Left lung (tissue), 10 donors: Measurements from ENCODE around the gene ADCY4. TPM values are rescaled to one million over a fixed set of nuclear protein-coding genes. Genes with fewer than 3 reads are reported as not detected.

Experiments
- ATAC-seq: fragments of 200-7000 bp; cut with Tn5 transposase; one replicate; pipeline ENCODE4 v1.9.1; 2020; ENCODE audit warnings: moderate library complexity
- DNase-seq, 4 donors: peaks; one replicate each; pipeline ENCODE4 v3.0.0-alpha.2; 2013 to 2020
- H3K27ac ChIP-seq, 2 donors: fragments of 200-600 bp; sonication (generic) in 1 of 2; one replicate each; pipeline versions ENCODE4 v1.5.0 to v1.8.0; 2020 to 2021
- H3K27me3 ChIP-seq, 2 donors: fragments of 200-600 bp; sonication (generic) in 1 of 2; one replicate each; pipeline versions ENCODE4 v1.5.0 to v1.8.0; 2020 to 2021
- H3K36me3 ChIP-seq, 2 donors: fragments of 200-600 bp; sonication (generic) in 1 of 2; one replicate each; pipeline versions ENCODE4 v1.5.0 to v1.8.0; 2020 to 2021
- H3K4me1 ChIP-seq, 2 donors: fragments of 200-600 bp; one replicate each; pipeline ENCODE4 v1.8.0; 2021
- H3K4me3 ChIP-seq, 2 donors: fragments of 200-600 bp; sonication (generic) in 1 of 2; one replicate each; pipeline versions ENCODE4 v1.5.0 to v1.8.0; 2020 to 2021; ENCODE audit warnings: mild to moderate bottlenecking in 1 of 2
- H3K9me3 ChIP-seq, 2 donors: fragments of 200-600 bp; sonication (generic) in 1 of 2; one replicate each; pipeline versions ENCODE4 v1.5.0 to v1.8.0; 2020 to 2021
- intact Hi-C, 2 donors: fragments of 100-400 bp; cut with DNase I; formaldehyde crosslinking; loops; one replicate each; pipeline versions ENCODE4 v1.11.2 to v1.14.2; 2022
- polyA plus RNA-seq, 6 donors: library from polyadenylated mRNA; unstranded; fragments of 120-200 nt; gene quantifications; one replicate each; pipeline ENCODE4 v1.2.1, GENCODE V29; 2013; ENCODE audit not compliant: insufficient read length in 6 of 6
- total RNA-seq, 2 donors: library from RNA; stranded (reverse); fragmentation: NEBNext Ultra II Directional; extraction: Animal tissue kit (Norgen Biotek cat#: 25700); gene quantifications; one replicate each; pipeline ENCODE4 v1.2.1, GENCODE V29; 2021
- TF ChIP-seq, protein P1 (sequence below), 2 donors: fragments of 200-600 bp; sonication (generic) in 1 of 2; IDR thresholded peaks; one replicate each; pipeline versions ENCODE4 v1.5.0 to v1.8.0; 2021; ENCODE audit warnings: antibody characterized with exemption in 2 of 2
- donor health status: DM: no; HTN: yes; CAD: no.
- donor health status: DM: no; HTN: no; CAD: no.

Gene ADCY4
- total and polyA plus RNA-seq, 8 donors = 25.7 to 48.5 (median 34.3) TPM

DNA sequence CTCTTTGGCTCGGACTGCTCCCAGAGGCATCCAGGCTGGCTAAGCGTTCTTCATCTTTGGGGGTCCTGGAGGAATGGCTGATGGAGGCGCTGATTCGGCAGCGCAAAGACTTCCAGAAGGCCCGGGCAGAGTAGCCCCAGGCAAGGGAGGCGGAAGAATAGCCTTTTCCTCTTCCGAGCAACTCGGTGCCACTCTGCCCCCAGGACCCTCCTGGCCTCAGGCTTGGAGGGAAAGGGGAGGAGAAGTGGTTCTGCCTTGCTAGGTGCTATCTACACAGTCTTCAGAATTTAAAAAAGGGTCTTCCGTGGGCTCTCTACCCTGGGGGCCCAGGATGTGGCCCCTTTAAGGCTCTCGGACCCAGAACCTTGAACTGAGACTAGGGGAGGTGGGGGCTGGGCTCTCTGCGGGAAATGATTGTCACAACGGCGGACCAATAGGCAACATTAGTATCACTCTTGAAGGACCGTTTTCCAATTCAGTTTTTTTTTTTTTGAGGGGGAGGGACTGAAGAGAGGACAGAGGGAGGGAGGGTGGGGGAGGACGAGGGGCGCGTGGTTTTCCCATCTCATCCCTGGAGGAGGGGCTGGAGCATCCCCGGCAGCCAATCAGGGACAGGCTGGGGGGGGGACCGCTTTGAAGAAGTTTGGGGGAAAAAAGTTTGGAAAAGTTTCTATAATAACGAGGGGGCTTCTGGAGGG is 32.8 kb upstream of the ADCY4 start, which contains the start of gene NFATC4:
TSS of gene NFATC4 (plus strand) at position 671 of the 698 bp plus-strand sequence. CDS start 157 bp downstream, outside the sequence.
- Histone ChIP-seq H3K9me3 (no peaks in the 10 kb centered on the region), H3K36me3 (no peaks in the 10 kb centered on the region), H3K4me1 (peaks cover 5 to 29% of the 10 kb centered on the region in 2 donors), H3K27me3 (peaks cover 0 to 58% of the 10 kb centered on the region in 2 donors), H3K4me3 (peak within 1 kb of the TSS; percentile 46 to 47), H3K27ac (peak within 1 kb of the TSS; percentile 78 to 94)
- intact Hi-C loops = loop anchor here in 1 of 2 donors (5.0 kb wide), 1 partner anchor 65 kb away; no protein-coding TSS in a partner anchor
- ATAC-seq (peak; percentile 37), DNase-seq (peak in 3 of 4 donors; percentile 82 to 94 (median 91))
- TF ChIP-seq, protein P1, sequence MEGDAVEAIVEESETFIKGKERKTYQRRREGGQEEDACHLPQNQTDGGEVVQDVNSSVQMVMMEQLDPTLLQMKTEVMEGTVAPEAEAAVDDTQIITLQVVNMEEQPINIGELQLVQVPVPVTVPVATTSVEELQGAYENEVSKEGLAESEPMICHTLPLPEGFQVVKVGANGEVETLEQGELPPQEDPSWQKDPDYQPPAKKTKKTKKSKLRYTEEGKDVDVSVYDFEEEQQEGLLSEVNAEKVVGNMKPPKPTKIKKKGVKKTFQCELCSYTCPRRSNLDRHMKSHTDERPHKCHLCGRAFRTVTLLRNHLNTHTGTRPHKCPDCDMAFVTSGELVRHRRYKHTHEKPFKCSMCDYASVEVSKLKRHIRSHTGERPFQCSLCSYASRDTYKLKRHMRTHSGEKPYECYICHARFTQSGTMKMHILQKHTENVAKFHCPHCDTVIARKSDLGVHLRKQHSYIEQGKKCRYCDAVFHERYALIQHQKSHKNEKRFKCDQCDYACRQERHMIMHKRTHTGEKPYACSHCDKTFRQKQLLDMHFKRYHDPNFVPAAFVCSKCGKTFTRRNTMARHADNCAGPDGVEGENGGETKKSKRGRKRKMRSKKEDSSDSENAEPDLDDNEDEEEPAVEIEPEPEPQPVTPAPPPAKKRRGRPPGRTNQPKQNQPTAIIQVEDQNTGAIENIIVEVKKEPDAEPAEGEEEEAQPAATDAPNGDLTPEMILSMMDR (IDR thresholded peaks at IDR 0.05) = no peak

DNA sequence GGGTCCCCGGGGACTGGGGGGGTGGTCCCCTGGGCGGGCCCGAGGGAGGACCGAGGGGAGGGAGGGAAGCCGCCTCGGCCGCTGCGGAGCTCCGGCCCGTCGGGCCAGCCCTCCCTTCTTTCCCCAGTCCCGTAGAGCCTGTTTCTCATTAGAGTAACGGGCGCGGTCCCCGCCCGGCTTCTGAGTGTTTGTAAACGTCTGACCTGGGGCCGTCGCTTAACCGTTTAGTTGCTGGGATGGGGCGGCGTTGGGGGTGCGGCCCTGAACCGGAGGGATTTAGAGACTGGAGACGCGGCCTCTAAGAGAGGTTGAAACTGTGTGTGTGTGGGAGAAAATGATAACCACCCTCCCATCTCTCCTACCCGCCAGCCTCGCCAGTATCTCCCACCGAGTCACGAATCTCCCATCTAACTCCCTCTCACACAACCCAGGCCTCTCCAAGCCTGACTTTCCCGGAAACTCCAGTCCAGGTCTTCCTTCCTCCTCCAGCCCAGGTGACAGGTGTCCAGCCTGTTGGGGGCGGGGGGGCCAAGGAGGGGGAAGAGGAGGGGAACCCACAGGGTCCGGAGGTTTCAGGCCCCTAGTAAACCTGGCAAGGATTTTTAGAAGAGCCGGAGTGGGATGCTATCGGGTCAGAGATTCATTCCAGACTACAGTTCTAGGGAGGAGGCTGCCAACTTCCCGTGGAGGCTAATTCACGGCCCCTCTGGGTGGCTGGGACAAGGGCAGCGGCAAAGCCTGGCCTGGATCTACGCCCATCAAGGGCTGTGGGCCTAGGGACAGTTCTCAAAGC is 32.0 kb upstream of the ADCY4 start:
- intact Hi-C loops = loop anchor here in 1 of 2 donors (5.0 kb wide), 1 partner anchor 65 kb away; no protein-coding TSS in a partner anchor
- TF ChIP-seq, protein P1 (IDR thresholded peaks at IDR 0.05) = no peak

DNA sequence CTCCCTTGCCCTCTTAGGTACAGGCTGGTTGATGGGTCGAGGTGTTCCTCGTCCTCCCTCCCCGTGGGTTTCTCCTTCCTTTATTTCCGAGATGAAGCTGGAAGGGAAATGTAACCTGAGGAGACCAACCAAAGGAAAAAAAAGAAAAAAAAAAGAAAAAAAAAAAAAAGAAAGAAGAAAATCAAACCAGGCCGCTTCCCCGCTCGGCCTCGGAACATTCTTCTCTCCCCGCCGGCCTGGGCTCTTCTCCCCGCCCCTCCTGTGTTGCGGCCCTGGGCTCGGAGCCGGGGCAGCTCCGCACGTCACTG is 31.5 kb upstream of the ADCY4 start:
- intact Hi-C loops = loop anchor here in 1 of 2 donors (5.0 kb wide), 1 partner anchor 66 kb away; no protein-coding TSS in a partner anchor
- no peak for ATAC-seq
- Histone ChIP-seq H3K4me1 (peaks cover 5 to 29% of the 10 kb centered on the region in 2 donors), H3K36me3 (no peaks in the 10 kb centered on the region), H3K27ac (peak overlapping the region; percentile 78 to 94), H3K9me3 (no peaks in the 10 kb centered on the region), H3K4me3 (peak overlapping the region; percentile 14 to 46), H3K27me3 (peaks cover 0 to 58% of the 10 kb centered on the region in 2 donors)
- no peak for DNase-seq
- TF ChIP-seq, protein P1 (IDR thresholded peaks at IDR 0.05) = no peak

More for the DNA sequence above, 32.0 kb upstream of the ADCY4 start:
- no peaks in the 10 kb centered on the region for H3K9me3 ChIP-seq
- peak overlapping the region; percentile 78 to 94 for H3K27ac ChIP-seq
- ATAC-seq (peak; percentile 84), DNase-seq (peak; percentile 91 to 97 (median 93))
- peaks cover 0 to 58% of the 10 kb centered on the region in 2 donors for H3K27me3 ChIP-seq
- H3K36me3 ChIP-seq = no peaks in the 10 kb centered on the region
- peaks cover 5 to 29% of the 10 kb centered on the region in 2 donors for H3K4me1 ChIP-seq
- peak overlapping the region; percentile 14 to 46 for H3K4me3 ChIP-seq

DNA sequence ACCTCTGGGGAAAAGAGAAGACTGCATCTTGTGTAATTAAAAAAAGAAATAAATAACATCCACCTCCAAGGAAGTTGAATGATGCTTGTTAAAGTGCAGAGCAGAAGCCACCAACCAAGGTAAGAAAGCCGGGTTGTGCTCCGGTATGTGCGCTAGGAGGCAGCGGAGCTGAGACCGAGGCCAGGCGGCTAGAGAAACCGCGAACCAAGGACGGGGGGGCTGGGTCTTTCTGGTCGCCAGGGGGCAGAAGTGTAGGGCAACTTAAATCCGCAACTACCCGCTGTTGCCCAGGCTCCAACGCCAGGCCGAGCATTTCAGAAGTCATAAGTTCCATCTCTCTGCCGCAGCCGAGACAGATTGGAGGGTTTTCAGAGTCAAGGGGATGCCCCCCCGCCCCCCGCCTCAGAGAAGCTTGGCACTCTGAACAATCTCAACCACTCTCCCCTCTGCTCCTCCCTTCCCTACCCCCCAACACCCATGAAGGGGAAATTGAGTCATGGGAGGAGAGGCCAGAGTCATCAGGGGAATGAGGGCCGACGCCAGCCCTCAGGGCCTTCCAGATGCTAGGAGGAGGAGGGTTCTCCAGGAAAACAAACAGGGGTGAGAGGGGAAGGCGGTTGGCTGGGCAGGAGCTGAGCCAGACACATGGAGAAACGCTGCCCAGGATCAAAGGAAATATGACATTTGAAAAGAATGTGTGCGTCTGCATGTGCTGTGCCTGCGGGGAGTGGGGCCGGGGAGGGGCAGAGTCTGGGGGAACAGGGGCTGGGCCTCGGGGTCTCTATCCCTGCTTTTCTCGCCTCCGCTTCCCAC is 30.9 kb upstream of the ADCY4 start:
- H3K4me3 ChIP-seq = peak overlapping the region; percentile 14 to 46
- peaks cover 5 to 29% of the 10 kb centered on the region in 2 donors for H3K4me1 ChIP-seq
- H3K27ac ChIP-seq = peak overlapping the region; percentile 78 to 94

More for the DNA sequence above, 30.9 kb upstream of the ADCY4 start:
- ATAC-seq (peak; percentile 56), DNase-seq (peak; percentile 80 to 94 (median 88))
- Histone ChIP-seq H3K9me3 (no peaks in the 10 kb centered on the region), H3K27me3 (peaks cover 0 to 58% of the 10 kb centered on the region in 2 donors), H3K36me3 (no peaks in the 10 kb centered on the region)
- intact Hi-C loops = loop anchor here in 1 of 2 donors (5.0 kb wide), 1 partner anchor 66 kb away; no protein-coding TSS in a partner anchor
- TF ChIP-seq, protein P1 (IDR thresholded peaks at IDR 0.05) = peak; percentile 55 to 83
